IPS-NIHi7 (cell line): ENCODE results near the gene ARHGAP30.
"Not testable (repeated sequence)": the region's sequence is repeated elsewhere in the genome, so short reads cannot be mapped to it uniquely, and the experiment has no call there.

ENCODE experiments used
- DNase-seq: peaks from one replicate; pipeline ENCODE4 v3.0.0; 2012; ENCODE audit warnings: mixed read lengths; ENCODE audit errors: extremely low spot score

ARHGAP30 gene

DNA sequence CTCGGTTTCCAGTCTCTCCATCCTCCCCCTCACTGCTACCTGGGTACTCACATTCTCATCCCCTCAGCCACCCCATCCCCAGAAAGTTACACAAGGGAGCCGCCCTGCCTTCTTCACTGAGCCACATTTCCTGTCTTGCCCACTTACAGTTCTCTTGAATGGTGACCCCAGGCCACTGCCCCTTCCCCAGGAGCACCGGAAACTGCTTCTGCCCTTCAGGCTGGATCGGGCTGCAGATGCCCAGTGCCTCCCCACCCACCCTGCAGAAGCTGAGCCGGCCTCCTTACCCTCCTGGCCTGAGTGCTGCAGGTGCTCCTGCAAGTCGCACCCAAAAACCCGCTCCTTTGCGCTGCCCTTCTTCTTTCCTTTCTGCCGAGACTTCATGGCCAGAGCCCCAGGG lies 450 bp downstream of the ARHGAP30 start:
- no peak for DNase-seq

- peak; percentile 42 for DNase-seq
Measured at GRCh38 chr1:161068306-161069234, 1.1 kb downstream of the ARHGAP30 start.

DNA sequence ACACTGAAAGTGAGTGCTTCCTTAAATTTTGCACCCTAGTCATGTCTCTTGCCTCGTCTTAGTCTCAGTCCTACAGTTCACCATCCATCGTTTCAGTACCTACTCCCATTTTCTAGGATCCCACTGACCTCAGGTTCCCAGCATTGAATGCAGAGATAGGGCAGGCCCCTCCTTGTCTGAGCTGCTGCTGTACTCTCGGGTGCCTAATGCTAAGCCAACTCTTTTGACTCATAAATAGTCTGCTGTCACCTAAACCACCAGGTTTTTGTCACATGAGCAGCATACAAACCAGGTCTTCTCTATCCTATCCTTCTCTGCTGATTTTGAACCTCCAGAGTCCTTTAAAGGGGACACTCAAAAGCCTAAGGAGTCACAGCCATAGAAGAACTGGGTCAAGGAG lies 3.0 kb downstream of the ARHGAP30 start:
- DNase-seq: no peak

GRCh38 chr1:161065681-161066080 lies 4.0 kb downstream of the ARHGAP30 start:
- not testable (repeated sequence) for DNase-seq

GRCh38 chr1:161063936-161064335 lies 5.8 kb downstream of the ARHGAP30 start:
- DNase-seq: not testable (repeated sequence)

DNA sequence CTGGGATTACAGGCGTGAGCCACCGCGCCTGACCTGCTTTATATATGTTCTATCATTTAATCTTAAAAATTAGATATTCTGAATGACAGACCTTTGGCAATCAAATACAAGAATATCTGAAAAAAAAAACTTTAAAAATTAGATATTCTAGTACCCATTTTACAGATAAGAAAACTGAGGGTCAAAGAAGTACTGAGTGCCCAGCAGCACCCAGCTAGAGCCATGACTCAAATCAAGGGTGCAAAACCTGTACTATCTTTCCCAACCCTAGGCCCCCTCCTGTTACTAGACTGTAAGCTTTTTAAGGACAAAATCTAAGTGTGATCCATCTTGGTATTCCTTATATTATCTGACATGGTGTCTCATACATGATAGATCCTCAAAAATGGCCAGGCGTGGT lies 8.3 kb downstream of the ARHGAP30 start:
- DNase-seq: no peak

- no peak for DNase-seq
Measured at GRCh38 chr1:161059293-161059692, 10.4 kb downstream of the ARHGAP30 start.

DNA sequence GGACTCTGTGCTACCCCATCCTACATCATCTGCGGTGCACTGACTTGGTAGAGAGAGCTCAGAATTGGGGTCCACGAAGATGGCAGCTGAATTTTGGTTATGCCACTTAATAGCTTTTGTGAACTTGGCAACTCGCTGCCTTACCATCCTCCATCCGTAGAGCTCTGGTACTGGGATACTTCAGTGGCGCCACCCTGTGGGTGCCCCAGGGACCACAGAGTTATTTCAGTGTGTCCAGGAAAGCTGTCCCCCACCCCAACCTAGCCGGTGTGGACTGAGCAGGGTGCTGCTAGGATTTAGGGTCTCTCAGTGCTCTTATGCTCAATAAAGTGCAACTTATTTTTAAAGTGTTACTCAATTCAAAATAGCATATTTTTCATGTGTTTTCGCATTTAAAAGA lies 14.9 kb downstream of the ARHGAP30 start:
- DNase-seq: no peak

DNA sequence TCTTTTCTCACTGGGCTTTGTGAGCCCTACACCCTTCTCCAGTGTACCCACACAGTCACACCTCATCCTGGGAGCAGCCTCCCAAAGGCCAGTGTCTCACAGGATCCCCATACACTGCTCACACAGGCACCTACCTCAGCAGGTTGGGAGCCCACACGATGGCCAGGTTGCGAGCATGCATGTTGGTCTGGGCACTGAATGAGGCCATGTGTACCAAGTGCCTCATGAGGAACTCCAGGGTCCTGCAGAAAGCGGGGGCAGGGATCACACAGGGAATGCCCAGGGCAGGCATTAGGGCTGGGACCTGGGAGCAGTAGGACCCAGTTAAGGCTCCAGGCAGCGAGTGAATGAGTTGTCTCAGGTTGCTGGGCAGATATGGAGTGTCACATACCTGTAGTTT lies 15.5 kb downstream of the ARHGAP30 start:
- no peak for DNase-seq

DNA sequence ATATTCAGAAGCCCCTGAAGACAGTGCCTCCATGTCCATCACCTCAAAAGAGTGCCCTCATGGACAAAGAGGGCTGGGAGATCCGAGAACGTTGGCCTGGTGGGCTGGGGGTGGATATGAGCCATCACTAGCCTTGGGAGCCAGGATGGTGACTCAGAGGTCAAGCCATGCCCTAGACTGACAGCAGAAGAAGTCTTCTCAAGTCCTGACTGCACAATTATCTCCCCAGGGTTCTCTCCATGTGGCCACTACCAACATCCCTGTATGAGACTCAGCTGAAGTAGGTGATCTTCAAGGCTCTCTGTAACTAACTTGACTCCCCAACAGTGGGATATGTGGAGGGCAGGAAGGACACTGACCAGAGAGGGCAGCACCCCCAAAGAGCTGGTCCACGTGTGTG lies 16.8 kb downstream of the ARHGAP30 start:
- DNase-seq: no peak

DNA sequence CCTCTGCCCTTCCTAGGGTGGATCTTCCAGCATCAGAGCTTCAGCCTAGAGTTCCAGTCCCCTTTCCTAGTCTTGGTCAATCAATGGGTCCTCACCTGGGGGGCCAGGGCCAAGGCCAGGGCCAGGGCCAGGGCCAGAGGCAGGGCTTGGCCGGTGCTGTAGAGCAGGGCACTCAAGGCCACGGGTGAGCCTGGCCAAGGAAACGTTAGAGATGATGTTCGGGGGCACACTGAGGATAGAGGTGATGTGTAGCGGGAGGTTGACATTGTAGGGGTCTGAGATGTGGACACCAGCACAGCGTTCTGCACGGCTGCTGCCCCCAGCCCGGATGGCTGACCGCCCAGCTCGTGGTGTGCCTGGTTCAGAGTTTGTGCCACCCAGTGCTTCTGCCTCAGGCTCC lies 18.5 kb downstream of the ARHGAP30 start:
- DNase-seq: no peak

GRCh38 chr1:161048949-161049722 lies 20.6 kb downstream of the ARHGAP30 start:
- DNase-seq: no peak

DNA sequence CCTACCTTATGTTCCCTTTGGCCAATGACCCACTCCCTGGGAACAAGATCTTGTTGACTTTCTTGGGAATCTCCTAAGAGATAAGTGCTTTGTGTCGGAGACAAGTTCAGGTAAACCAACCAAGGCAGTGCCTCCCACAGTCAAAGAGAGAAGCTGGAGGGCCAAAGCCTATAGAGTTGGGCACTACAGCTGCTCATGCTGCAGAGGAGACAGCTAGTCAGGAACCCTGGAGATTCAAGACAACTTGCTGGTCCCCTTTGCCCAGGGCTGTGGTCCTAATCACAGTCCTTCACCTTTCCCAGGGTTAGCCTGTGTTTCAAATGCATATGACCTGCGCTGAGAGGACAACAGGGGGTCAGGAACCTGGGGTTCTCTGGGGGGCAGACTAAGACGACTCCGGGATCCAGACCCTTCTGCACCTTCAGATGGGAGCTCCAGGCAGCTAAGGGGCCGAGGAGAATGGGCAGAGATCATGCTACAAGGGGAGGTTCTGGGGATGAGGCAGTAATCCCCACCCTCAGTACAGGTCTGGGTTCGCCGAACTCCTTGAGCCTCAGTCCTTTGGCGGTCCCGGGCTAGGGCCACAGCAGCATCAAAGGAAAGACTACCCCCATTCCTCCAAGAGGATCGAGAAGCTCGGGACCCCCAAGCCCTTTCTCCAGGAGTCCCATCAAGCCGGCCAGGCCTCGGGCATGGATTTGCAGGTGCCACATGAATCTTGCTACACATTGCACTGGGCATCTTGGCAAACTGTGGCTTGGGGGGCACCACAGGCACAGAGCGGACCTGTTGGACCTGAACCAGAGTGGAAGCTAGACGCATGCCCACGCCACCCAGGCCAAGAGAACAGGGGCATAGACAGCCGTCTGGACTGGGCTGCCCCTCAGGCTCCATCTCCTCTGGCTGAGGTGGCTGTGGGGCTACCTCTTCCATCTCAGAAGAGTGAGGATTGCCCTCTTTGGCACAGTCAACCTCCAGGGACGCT lies 22.0 kb downstream of the ARHGAP30 start:
- DNase-seq: no peak

DNA sequence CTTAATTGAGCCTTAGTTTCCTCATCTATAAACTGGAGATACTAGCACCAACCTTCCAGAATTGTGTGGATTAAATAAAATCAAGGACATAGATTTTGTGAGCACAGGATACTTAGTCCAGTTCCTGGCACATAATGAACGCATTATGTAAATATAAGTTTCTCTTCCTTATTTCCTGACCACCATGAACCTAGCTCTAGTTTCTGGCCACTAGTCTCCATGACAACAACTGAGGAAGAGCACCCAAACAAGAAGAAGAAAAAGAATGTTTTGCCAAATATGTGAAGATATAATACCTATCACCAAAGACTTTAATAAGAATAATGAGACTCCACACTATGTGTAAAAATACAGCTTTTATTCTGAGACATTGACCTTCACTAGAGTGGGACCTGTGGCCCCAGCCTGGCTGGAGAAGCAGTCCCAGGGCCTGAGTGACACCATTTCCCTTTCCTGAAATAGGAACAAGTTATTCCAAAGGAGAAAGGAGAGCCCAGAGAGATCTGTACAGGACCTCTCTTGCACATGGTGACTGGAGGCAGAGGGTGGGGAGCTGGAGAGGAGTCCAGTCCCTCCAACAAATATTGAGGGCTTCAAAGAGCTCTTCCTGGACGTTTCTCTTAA lies 23.0 kb downstream of the ARHGAP30 start:
- DNase-seq: no peak

GRCh38 chr1:161045736-161046604 lies 23.7 kb downstream of the ARHGAP30 start, which contains the start of gene USF1:
TSS of gene USF1 (minus strand) at chr1:161045977. CDS start at chr1:161043275, 2,702 bp downstream.
- DNase-seq: peak; percentile 97

GRCh38 chr1:161044908-161045735 lies 24.6 kb downstream of the ARHGAP30 start:
- DNase-seq: peak; percentile 67

DNA sequence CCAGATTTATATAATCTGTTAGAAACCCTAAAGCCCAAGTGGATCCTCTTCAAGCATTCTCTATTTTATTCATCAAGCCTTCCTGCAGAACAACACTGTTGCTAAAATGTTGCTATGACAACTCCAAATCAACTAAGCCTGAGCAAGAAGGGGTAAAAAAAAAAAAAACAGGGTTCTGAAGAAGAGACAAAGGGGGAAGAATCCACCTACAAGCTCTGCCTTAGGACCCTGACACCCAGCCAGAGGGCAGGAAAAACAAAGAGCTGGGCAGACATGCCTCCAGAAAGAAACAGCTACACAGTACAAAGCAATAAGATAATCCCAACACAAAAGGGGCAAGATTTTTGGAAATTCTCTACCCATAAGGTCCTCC lies 25.2 kb downstream of the ARHGAP30 start:
- no peak for DNase-seq

- no peak for DNase-seq
Measured at GRCh38 chr1:161039546-161039945, 30.1 kb downstream of the ARHGAP30 start.

DNA sequence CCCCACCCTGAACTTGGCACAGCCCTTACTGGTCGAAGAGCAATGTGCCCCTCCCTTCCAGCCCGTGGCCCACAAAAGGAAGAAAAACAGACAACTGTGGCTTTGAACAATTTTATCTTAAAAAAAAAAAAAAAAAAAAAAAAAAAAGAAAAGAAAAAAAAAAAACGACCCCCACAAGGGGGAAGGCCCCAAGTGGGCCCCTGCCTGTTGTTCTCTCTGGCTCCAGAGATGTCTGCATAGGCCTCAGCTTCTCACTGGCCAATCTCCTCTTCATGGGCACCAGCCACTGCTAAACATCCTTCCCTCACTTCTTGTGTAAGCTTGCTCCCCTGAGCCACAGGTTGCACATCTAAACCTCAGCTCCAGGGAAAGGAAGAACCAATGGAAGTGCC lies 30.5 kb downstream of the ARHGAP30 start:
- DNase-seq: no peak
